ACC112 (cell line): Measurements from ENCODE around the gene PI4KB.
"Not testable (repeated sequence)": the region's sequence is repeated elsewhere in the genome, so short reads cannot be mapped to it uniquely, and the experiment has no call there.

ENCODE experiments used
- H2AFZ ChIP-seq: fragments of 200-600 bp; sonication (generic); one replicate; pipeline ENCODE4 v1.6.0; 2017; ENCODE audit warnings: antibody characterized with exemption, low read length; ENCODE audit not compliant: unreplicated experiment
- H3K27ac ChIP-seq: fragments of 200-600 bp; sonication (generic); 2 replicates; pipeline ENCODE4 v1.5.1; 2014; ENCODE audit warnings: low read depth, mild to moderate bottlenecking, antibody characterized with exemption, low read length, moderate library complexity
- H3K27me3 ChIP-seq: fragments of 200-600 bp; sonication (generic); 2 replicates; pipeline ENCODE4 v1.6.1; 2014; ENCODE audit warnings: mild to moderate bottlenecking, antibody characterized with exemption, low read length, moderate library complexity, mixed read lengths; ENCODE audit not compliant: insufficient read depth
- H3K36me3 ChIP-seq: fragments of 200-600 bp; sonication (generic); 2 replicates; pipeline ENCODE4 v1.6.1; 2016; ENCODE audit warnings: mild to moderate bottlenecking, antibody characterized with exemption, low read length, moderate library complexity, mixed read lengths; ENCODE audit not compliant: insufficient read depth
- H3K4me1 ChIP-seq: fragments of 200-600 bp; sonication (generic); one replicate; pipeline ENCODE4 v1.6.1; 2016; ENCODE audit warnings: low read length, mixed read lengths; ENCODE audit not compliant: insufficient read depth, unreplicated experiment, control insufficient read depth
- H3K4me3 ChIP-seq: fragments of 200-600 bp; sonication (generic); 2 replicates; pipeline ENCODE4 v1.5.1; 2014; ENCODE audit warnings: mild to moderate bottlenecking, low read depth, low read length
- H3K79me2 ChIP-seq: fragments of 200-600 bp; sonication (generic); one replicate; pipeline ENCODE4 v1.6.0; 2016; ENCODE audit warnings: low read length; ENCODE audit not compliant: control insufficient read depth, unreplicated experiment, insufficient read depth

Gene PI4KB

GRCh38 chr1:151287341-151287699 lies 39.9 kb downstream of the PI4KB start:
- Histone ChIP-seq H3K27me3 (no peaks in the 10 kb centered on the region), H3K4me1 (peaks cover 13% of the 10 kb centered on the region), H3K79me2 (peaks cover 20% of the 10 kb centered on the region), H2AFZ (no peak overlapping the region), H3K4me3 (no peak overlapping the region), H3K36me3 (no peaks in the 10 kb centered on the region; the same call in 1 of the 2 replicates), H3K27ac (no peak overlapping the region)

- Histone ChIP-seq H3K4me1 (peaks cover 13% of the 10 kb centered on the region), H2AFZ (no peak overlapping the region), H3K27ac (no peak overlapping the region), H3K36me3 (no peaks in the 10 kb centered on the region; the same call in 1 of the 2 replicates), H3K27me3 (no peaks in the 10 kb centered on the region), H3K79me2 (peaks cover 20% of the 10 kb centered on the region), H3K4me3 (no peak overlapping the region)
These were observed 40.4 kb downstream of the PI4KB start for GRCh38 chr1:151286619-151287340.

GRCh38 chr1:151284013-151284577 lies 43.1 kb downstream of the PI4KB start:
- Histone ChIP-seq H3K27me3 (no peaks in the 10 kb centered on the region), H3K27ac (no peak overlapping the region), H2AFZ (no peak overlapping the region), H3K4me3 (peak overlapping the region; percentile 81), H3K36me3 (no peaks in the 10 kb centered on the region; the same call in 1 of the 2 replicates), H3K4me1 (peaks cover 13% of the 10 kb centered on the region), H3K79me2 (peaks cover 20% of the 10 kb centered on the region)

DNA sequence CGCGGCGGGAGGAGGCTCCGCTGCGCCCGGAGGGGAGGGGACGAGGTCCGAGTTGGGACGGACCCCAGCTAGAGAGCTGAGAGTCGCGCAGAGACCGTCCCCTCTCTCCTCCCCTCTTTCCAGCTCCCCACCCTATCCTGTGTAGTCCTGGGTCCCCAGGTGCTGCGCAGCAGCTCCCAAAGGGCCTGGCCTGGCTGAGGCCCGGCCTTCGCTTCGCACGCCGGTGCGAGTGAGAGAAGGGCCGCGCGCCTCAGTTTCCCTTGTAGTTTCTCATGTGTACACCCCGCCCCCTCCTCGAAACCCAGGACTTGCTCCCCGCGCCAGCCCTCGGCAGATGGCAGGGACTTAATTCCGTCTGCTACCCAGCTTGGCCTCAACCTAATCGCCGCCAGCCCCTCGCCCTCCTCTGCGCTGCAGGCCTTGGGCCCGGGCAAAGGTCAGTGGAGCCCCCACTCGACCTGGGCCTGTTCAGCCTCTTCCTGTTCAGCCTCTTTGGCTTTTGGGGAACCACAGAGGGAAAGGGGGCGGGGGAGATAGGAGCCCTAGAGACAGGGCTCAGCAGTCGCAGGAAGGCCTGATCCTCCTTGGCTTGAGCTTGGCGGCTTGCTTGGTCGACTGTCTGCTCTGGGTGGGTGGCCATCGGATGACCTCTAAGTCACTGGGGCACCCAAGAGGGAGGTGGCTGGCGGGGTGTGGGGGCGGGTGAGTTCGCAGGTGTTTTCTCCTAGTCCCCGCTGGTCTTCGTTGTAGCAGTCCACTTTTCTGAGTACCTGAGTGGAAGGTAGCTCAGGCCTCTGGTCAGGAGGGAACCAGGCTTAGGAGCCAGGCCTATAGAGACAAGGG lies 44.1 kb downstream of the PI4KB start:
- Histone ChIP-seq H3K27me3 (no peaks in the 10 kb centered on the region), H2AFZ (peak overlapping the region; percentile 73), H3K4me1 (peaks cover 13% of the 10 kb centered on the region), H3K36me3 (no peaks in the 10 kb centered on the region; the same call in 1 of the 2 replicates), H3K79me2 (peaks cover 20% of the 10 kb centered on the region), H3K4me3 (peak overlapping the region; percentile 81), H3K27ac (peak overlapping the region; percentile 94)

DNA sequence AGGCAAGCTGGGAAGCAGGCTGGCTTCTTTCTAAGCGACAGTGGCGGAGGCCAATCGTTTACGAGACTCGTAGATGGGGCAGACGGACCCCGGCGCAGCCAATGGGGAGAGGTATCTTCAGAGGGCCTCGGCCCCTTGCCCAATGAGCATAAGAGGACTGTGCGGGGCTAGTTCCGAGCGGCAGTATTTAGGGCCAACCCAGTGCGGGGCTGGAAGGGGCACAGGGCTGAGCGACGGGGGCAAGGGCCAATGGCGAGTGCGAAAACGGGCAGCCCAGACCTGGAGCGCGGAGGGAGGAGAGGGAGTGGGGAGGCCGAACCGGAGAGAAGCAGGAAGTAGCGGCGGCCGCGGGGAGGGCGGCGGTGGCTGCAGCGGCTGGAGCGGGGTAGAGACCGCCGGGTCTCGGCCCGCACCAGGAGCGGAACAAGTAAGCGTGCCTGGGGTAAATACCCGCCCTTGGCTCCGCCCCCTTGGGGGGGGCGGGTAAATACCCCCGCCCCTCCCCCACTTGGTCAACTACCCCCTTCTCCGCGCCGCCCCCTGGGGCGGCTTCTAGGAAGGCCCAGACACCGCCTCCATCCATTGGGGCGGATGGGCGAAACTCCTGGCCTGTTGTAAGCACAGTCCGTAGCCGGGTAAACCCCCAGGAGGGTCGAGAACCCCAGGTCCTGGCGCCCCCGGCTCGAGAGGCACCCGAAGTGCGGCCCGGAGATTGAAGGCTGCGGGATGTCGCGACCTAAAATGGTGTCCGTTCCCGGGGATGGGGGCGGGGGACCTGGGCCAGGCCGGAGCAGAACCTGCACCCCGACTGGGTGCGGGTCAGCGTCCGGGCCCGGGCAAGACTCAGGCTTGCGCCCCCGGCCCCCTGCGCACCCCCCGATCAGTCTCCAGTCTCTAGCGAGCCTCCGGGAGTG lies 45.0 kb downstream of the PI4KB start, which contains the start of gene ZNF687:
ZNF687 (plus strand) TSS at position 331 of the 914 bp plus-strand sequence. CDS start 3,993 bp downstream, outside the sequence.
- H3K79me2 ChIP-seq: peaks cover 20% of the 10 kb centered on the region
- H3K4me1 ChIP-seq: peaks cover 13% of the 10 kb centered on the region
- peak within 1 kb of the TSS; percentile 94 for H3K27ac ChIP-seq
- peak within 1 kb of the TSS; percentile 73 for H2AFZ ChIP-seq
- H3K27me3 ChIP-seq: no peaks in the 10 kb centered on the region
- H3K36me3 ChIP-seq: no peaks in the 10 kb centered on the region; the same call in 1 of the 2 replicates
- H3K4me3 ChIP-seq: peak within 1 kb of the TSS; percentile 81

DNA sequence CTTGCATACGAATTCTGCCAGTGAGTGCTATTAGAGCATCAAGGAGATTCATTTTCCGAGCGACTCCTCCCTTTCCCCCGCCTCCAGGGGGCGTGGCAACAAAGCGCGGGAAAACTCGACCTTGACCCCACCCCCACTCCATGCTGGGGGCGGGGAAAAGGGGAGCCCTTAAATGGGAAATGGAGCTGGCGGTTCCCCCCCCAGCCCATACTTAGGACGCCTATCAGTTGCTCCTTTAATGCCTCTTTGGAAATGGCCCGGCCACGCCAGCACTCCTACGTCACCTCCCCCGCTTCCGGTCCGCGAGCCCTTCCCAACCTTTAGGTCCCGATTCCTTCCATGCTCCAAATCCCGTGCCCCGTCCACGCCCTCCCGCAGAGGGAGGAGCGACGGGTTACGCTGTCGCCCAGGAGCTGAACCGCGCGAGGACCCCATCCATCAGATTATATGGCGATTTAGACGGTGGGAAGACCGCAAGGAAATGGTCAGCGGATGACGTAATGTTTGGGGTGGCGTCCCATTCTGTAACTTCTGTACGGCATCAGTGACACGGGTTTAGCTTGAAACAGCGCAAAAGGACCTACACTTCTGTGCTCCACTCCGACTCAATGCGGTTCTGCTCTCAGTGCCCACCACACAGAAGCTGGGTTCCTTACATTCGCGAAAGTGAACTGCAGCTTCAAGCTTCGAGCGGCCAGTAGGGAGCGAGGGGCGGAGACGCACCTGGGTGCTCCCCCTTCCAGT lies 45.8 kb downstream of the PI4KB start:
- peak overlapping the region; percentile 94 for H3K27ac ChIP-seq
- no peaks in the 10 kb centered on the region for H3K27me3 ChIP-seq
- peak overlapping the region; percentile 81 for H3K4me3 ChIP-seq
- peaks cover 13% of the 10 kb centered on the region for H3K4me1 ChIP-seq
- no peaks in the 10 kb centered on the region; the same call in 1 of the 2 replicates for H3K36me3 ChIP-seq
- peak overlapping the region; percentile 35 for H2AFZ ChIP-seq
- peaks cover 20% of the 10 kb centered on the region for H3K79me2 ChIP-seq

GRCh38 chr1:151277249-151277648 lies 50.0 kb downstream of the PI4KB start:
- Histone ChIP-seq H3K79me2 (no peaks in the 10 kb centered on the region), H2AFZ (no peak overlapping the region), H3K4me1 (no peaks in the 10 kb centered on the region), H3K4me3 (no peak overlapping the region), H3K27me3 (no peaks in the 10 kb centered on the region), H3K36me3 (no peaks in the 10 kb centered on the region), H3K27ac (no peak overlapping the region)

- not testable (repeated sequence) for H3K27ac ChIP-seq
These were observed 51.9 kb downstream of the PI4KB start for GRCh38 chr1:151275341-151275740.

DNA sequence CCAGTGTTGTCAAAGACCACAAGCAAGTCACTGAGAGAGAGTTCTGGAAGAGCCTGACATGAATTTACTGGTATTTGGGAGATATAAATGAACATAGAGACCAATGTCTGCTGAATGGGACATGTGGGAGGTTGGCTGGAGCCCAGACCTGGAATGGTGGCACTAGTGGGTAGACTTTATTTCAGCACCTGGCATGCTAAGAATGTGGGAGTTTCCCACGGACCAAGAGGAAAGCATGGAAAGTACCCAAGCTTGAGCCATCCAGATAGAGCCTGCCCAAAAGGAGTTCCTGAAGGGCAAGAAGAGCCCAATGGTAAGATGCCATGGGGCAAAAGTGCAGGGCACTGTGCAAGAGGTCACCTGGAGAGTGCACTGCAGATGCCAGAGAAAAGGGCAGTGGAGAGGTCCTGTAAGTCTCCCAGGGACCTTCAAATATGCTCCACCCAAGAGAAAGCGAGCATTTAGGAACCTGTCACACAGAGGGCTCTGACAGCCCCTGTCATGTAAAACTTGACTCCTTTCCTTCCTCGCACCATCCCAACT lies 53.2 kb downstream of the PI4KB start:
- no peak overlapping the region for H2AFZ ChIP-seq
- no peaks in the 10 kb centered on the region for H3K36me3 ChIP-seq
- no peaks in the 10 kb centered on the region for H3K27me3 ChIP-seq
- H3K4me3 ChIP-seq: no peak overlapping the region
- H3K79me2 ChIP-seq: no peaks in the 10 kb centered on the region
- no peaks in the 10 kb centered on the region for H3K4me1 ChIP-seq
- H3K27ac ChIP-seq: no peak overlapping the region

More at GRCh38 chr1:151275341-151275740, 51.9 kb downstream of the PI4KB start:
- H3K27me3 ChIP-seq, H3K79me2 ChIP-seq, H3K4me3 ChIP-seq, H3K36me3 ChIP-seq, H2AFZ ChIP-seq, H3K4me1 ChIP-seq: not testable (repeated sequence)
